A549 (cell line): ENCODE measurements around the gene PCSK6. TPM values are rescaled to one million over a fixed set of nuclear protein-coding genes. Genes with fewer than 3 reads are reported as not detected.

Source experiments
- ATAC-seq, 2 experiments: fragments of 200-7000 bp in 1 of 2; fragments of >200 bp in 1 of 2; cut with Nextera tagmentation in 1 of 2; cut with Tn5 transposase in 1 of 2; 3 replicates each; pipeline versions ENCODE4 v1.8.0 to v1.9.1; 2018 to 2020; ENCODE audit warnings: mild to moderate bottlenecking in 1 of 2, moderate library complexity in 1 of 2
- CTCF ChIA-PET: fragments of 300-600 bp; sonication (Branson Sonifier 250); formaldehyde crosslinking; extraction: SDS; loops from one replicate; lab custom pipeline; 2021; ENCODE audit warnings: antibody characterized with exemption, inconsistent platforms; lab: Yijun Ruan, JAX
- POLR2A ChIA-PET: fragments of 350-600 bp; formaldehyde crosslinking; extraction: SDS; loops from one replicate; lab custom pipeline; 2021; ENCODE audit warnings: antibody characterized with exemption, inconsistent platforms; lab: Yijun Ruan, JAX
- DNase-seq, 2 experiments: peaks; one replicate each; pipeline versions ENCODE4 v3.0.0 to v3.0.0-alpha.2; 2011 to 2016; ENCODE audit warnings: low read depth in 1 of 2, low spot score in 1 of 2
- FAIRE-seq: peaks from 2 replicates; lab custom pipeline; 2011; peaks lifted over from hg19 to GRCh38; lab: Jason Lieb, UNC
- H3K27ac ChIP-seq, 2 experiments: fragments of >200 bp; sonication (Bioruptor Twin); formaldehyde crosslinking; 3 replicates each; pipeline ENCODE4 v1.5.1; 2016 to 2017
- H3K4me1 ChIP-seq: fragments of >200 bp; sonication (Bioruptor Twin); formaldehyde crosslinking; 3 replicates; pipeline ENCODE4 v1.6.1; 2016
- H3K4me2 ChIP-seq: fragments of >200 bp; sonication (Bioruptor Twin); formaldehyde crosslinking; 3 replicates; pipeline ENCODE4 v1.6.1; 2016
- H3K4me3 ChIP-seq: fragments of >200 bp; sonication (Bioruptor Twin); formaldehyde crosslinking; 3 replicates; pipeline ENCODE4 v1.5.1; 2016
- H3K9me3 ChIP-seq: fragments of >200 bp; sonication (Bioruptor Twin); formaldehyde crosslinking; 3 replicates; pipeline ENCODE4 v1.6.1; 2016
- CEBPB ChIP-seq, 2 experiments: fragments of >200 bp in 1 of 2; sonication (Bioruptor Twin) in 1 of 2; formaldehyde crosslinking in 1 of 2; IDR thresholded peaks; 2 replicates each; pipeline ENCODE4 v1.6.1; 2012 to 2016
- CHD2 ChIP-seq: fragments of 150-350 bp; IDR thresholded peaks from 2 replicates; pipeline ENCODE4 v1.6.1; 2014; ENCODE audit warnings: low read length; ENCODE audit not compliant: partially characterized antibody
- CTCF ChIP-seq: fragments of >200 bp; sonication (Bioruptor Twin); formaldehyde crosslinking; IDR thresholded peaks from 3 replicates; pipeline ENCODE4 v1.5.1; 2016
- EHF ChIP-seq: fragments of 250-450 bp; sonication (Bioruptor Pico); IDR thresholded peaks from 2 replicates; pipeline ENCODE4 v1.5.0; 2020; ENCODE audit warnings: mild to moderate bottlenecking
- ESRRA ChIP-seq: fragments of 150-350 bp; IDR thresholded peaks from 2 replicates; pipeline ENCODE4 v1.6.1; 2014; ENCODE audit warnings: mild to moderate bottlenecking, low read length, borderline replicate concordance
- FOSB ChIP-seq: fragments of 250-450 bp; sonication (Bioruptor Pico); IDR thresholded peaks from 2 replicates; pipeline ENCODE4 v1.5.0; 2020; ENCODE audit warnings: mild to moderate bottlenecking, moderate library complexity
- FOXS1 ChIP-seq: fragments of 250-450 bp; sonication (Bioruptor Pico); IDR thresholded peaks from 2 replicates; pipeline ENCODE4 v1.5.0; 2020; ENCODE audit warnings: mild to moderate bottlenecking, moderate library complexity
- HEYL ChIP-seq: fragments of 250-450 bp; sonication (Bioruptor Pico); IDR thresholded peaks from 2 replicates; pipeline ENCODE4 v1.8.0; 2021; ENCODE audit warnings: mild to moderate bottlenecking, moderate library complexity
- KDM1A ChIP-seq: fragments of 200-600 bp; sonication (generic); IDR thresholded peaks from 2 replicates; pipeline ENCODE4 v1.6.1; 2016; ENCODE audit warnings: low read depth, mild to moderate bottlenecking
- KDM5A ChIP-seq: fragments of 200-600 bp; sonication (generic); IDR thresholded peaks from 2 replicates; pipeline ENCODE4 v1.6.1; 2016; ENCODE audit warnings: antibody characterized with exemption, mild to moderate bottlenecking
- MYC ChIP-seq: IDR thresholded peaks from 2 replicates; pipeline ENCODE4 v1.6.1; 2012; ENCODE audit warnings: mild to moderate bottlenecking, inconsistent platforms, low read length, improper control_type of control experiment, borderline replicate concordance
- NFE2L2 ChIP-seq: fragments of 150-350 bp; conservative IDR thresholded peaks from 2 replicates; pipeline ENCODE4 v1.6.1; 2014; ENCODE audit warnings: low read length
- RAD21 ChIP-seq, 2 experiments: fragments of >200 bp in 1 of 2; sonication (Bioruptor Twin) in 1 of 2; formaldehyde crosslinking in 1 of 2; IDR thresholded peaks in 1 of 2; conservative IDR thresholded peaks in 1 of 2; 2 replicates in 1 of 2; 3 replicates in 1 of 2; pipeline ENCODE4 v1.6.1; 2012 to 2018; ENCODE audit warnings: inconsistent platforms in 1 of 2
- RCOR1 ChIP-seq: fragments of 150-350 bp; IDR thresholded peaks from 2 replicates; pipeline ENCODE4 v1.6.1; 2014; ENCODE audit warnings: antibody characterized with exemption, low read length, low read depth
- RFX5 ChIP-seq: fragments of 450-650 bp; IDR thresholded peaks from 2 replicates; pipeline ENCODE4 v1.7.1; 2014; ENCODE audit warnings: antibody characterized with exemption, mild to moderate bottlenecking, moderate library complexity
- RNF2 ChIP-seq: fragments of 200-600 bp; sonication (generic); IDR thresholded peaks from 2 replicates; pipeline ENCODE4 v1.6.1; 2016; ENCODE audit warnings: low read depth, mild to moderate bottlenecking, antibody characterized with exemption, moderate library complexity, borderline replicate concordance
- SMC3 ChIP-seq: fragments of >200 bp; sonication (Bioruptor Twin); formaldehyde crosslinking; IDR thresholded peaks from 3 replicates; pipeline ENCODE4 v1.6.1; 2018; ENCODE audit warnings: inconsistent platforms
- TP53 ChIP-seq: fragments of 250-450 bp; sonication (Bioruptor Pico); IDR thresholded peaks from 2 replicates; pipeline ENCODE4 v1.5.0; 2021; ENCODE audit warnings: mild to moderate bottlenecking, moderate library complexity
- USF2 ChIP-seq: fragments of 450-650 bp; IDR thresholded peaks from 2 replicates; pipeline ENCODE4 v1.6.1; 2014; ENCODE audit warnings: antibody characterized with exemption
- ZC3H11A ChIP-seq: fragments of 450-650 bp; IDR thresholded peaks from 2 replicates; pipeline ENCODE4 v1.6.1; 2014; ENCODE audit warnings: antibody characterized with exemption, mild to moderate bottlenecking
- ZFP36 ChIP-seq: fragments of 450-650 bp; IDR thresholded peaks from 2 replicates; pipeline ENCODE4 v1.6.1; 2014; ENCODE audit warnings: borderline replicate concordance; ENCODE audit not compliant: partially characterized antibody
- whole genome bisulfite sequencing: methylation state at CpG from one replicate; pipeline ENCODE4 v1.1.6; 2017; ENCODE audit errors: missing lambda C conversion rate; 5-methylcytosine and 5-hydroxymethylcytosine counted together
- polyA plus RNA-seq, 4 experiments: library from polyadenylated mRNA; depleted of rRNA in 3 of 4; stranded (reverse); fragments of >200 nt; fragmentation: RNase III in 1 of 4; extraction: RNeasy Plus Mini Kit Qiagen cat#74134 plus additional on column Dnase treatment in 1 of 4; gene quantifications; 2 replicates in 3 of 4; 3 replicates in 1 of 4; pipeline ENCODE4 v1.2.3, GENCODE V29; 2011 to 2017
- TF ChIP-seq, protein P1 (sequence below): fragments of 150-350 bp; IDR thresholded peaks from 2 replicates; pipeline ENCODE4 v1.6.1; 2014; ENCODE audit warnings: low read depth, mild to moderate bottlenecking, low read length
- TF ChIP-seq, protein P2 (sequence below): IDR thresholded peaks from 2 replicates; pipeline ENCODE4 v1.6.1; 2012

Gene PCSK6
- polyA plus RNA-seq, 2 of the 4 experiments (the other 2 are of a cell fraction) = 10.0 to 15.2 TPM

DNA sequence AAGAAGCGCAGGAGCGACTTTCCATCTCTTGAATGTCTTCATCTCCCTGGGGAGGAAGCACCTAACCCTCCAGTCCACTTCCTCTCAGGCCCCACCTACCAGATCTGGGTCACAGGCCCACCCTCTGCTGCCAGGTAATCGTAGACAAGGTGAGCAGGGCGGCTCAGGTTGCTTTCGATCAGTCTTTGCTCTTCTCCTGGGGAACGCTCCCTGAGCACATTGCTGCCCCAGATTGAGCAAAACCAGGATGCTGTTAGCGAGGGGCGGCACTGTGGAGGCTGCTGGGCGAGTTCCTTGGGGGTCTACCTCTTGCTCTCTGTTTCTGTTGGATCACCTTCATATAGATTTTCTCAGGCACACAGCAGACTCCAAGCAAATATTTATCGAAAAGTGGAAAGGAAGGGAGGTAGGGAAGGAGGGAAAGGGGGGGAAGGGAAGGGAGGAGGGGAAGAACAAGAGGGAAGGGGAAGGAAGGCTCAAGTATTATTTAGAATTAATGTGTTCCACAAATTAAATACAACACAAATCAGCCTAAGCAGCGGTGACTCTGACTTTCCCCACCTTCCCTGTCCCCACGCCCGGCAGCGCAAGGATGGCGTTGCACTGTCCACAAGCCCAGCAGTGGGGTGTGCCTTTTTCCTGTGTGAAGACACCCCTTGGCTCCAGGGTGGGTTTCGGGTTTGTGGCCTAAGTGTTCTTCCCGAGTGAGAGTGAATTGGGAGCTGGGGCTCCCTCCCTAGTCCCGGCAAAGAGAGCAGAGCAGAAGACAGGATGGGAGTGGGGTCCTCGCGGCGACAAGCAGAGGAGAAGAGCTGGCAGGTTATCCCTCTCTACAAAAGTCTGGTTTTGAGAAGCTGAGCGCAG is 6.1 kb upstream of the PCSK6 start:
- WGBS = 82% methylated on average over 22 of the region's 22 CpGs
- TF ChIP-seq TP53 (no peak), NFE2L2 (no peak), USF2 (no peak), RAD21 (conservative IDR thresholded peaks at IDR 0.05 in 1 of 2, IDR thresholded peaks at IDR 0.05 in 1 of 2) (no peak), ESRRA (no peak), CTCF (no peak), ZC3H11A (no peak), MYC (no peak), CEBPB (IDR thresholded peaks at IDR 0.05) (no peak), CHD2 (no peak)
- TF ChIP-seq, protein P1, sequence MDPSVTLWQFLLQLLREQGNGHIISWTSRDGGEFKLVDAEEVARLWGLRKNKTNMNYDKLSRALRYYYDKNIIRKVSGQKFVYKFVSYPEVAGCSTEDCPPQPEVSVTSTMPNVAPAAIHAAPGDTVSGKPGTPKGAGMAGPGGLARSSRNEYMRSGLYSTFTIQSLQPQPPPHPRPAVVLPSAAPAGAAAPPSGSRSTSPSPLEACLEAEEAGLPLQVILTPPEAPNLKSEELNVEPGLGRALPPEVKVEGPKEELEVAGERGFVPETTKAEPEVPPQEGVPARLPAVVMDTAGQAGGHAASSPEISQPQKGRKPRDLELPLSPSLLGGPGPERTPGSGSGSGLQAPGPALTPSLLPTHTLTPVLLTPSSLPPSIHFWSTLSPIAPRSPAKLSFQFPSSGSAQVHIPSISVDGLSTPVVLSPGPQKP = no peak

DNA sequence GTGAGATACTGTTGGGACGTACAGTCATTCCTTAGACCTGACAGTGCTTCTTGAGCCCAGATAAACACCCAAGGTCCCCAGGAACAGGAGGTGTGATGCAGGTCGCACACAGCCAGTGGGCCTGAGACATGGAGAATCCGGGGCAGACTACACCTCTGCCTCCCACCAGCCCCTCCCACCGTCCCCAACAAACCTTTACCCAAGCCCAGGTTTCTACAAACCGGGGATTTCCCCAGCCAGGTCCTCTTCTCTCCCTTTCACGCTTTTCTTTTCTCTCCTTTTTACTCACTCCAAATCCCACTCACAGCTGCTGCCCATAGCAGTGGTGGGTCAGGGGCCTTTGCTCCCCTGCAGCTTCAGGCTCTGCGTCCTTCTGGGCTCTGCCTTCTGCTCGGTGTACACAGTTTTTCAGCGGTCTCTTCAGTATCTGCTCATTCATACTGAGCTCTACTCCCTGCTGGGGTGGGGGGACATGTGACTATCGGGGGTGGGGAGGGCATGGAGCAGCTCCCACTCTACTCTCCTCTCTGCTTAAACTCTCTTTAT is 4.8 kb upstream of the PCSK6 start:
- no peak for TF ChIP-seq HEYL (CRISPR knock-in tag)
- TF ChIP-seq MYC = no peak
- TF ChIP-seq EHF = no peak
- TF ChIP-seq RFX5 = no peak
- no peak for FAIRE-seq
- Histone ChIP-seq H3K4me1 (0 out of 3 replicates have a peak, but pooled peaks cover 3% of the 10 kb centered on the region), H3K4me2 (no peak overlapping the region), H3K4me3 (no peak overlapping the region), H3K9me3 (no peaks in the 10 kb centered on the region), H3K27ac (no peak overlapping the region)
- CTCF ChIA-PET = interaction anchor here (3.5 kb wide), 1 partner anchor 9 kb away, joined by 30 read pairs; no protein-coding TSS in a partner anchor
- ATAC-seq = no peak
- 73% methylated on average over 10 of the region's 10 CpGs for WGBS
- POLR2A ChIA-PET = no interaction called here
- DNase-seq = no peak

More for the DNA sequence above, 6.1 kb upstream of the PCSK6 start:
- H3K4me1 ChIP-seq = no peaks in the 10 kb centered on the region
- FAIRE-seq (no peak), DNase-seq (no peak), ATAC-seq (no peak)
- H3K27ac ChIP-seq = no peak overlapping the region
- no peak overlapping the region for H3K4me2 ChIP-seq
- H3K9me3 ChIP-seq = no peaks in the 10 kb centered on the region
- H3K4me3 ChIP-seq = no peak overlapping the region
- ChIA-PET CTCF (interaction anchor here (0.9 to 1.1 kb wide), 3 partner anchors 9 to 121 kb away, joined by 3 read pairs; no protein-coding TSS in a partner anchor), POLR2A (no interaction called here)

GRCh38 chr15:101492766-101493692 is 3.5 kb upstream of the PCSK6 start:
- Histone ChIP-seq H3K4me1 (peaks cover 8% of the 10 kb centered on the region; the same call in 2 of the 3 replicates), H3K4me2 (no peak overlapping the region), H3K4me3 (no peak overlapping the region), H3K9me3 (no peaks in the 10 kb centered on the region), H3K27ac (no peak overlapping the region)
- ATAC-seq (no peak; a peak in 1 of 6 replicates), FAIRE-seq (no peak), DNase-seq (no peak)
- ChIA-PET POLR2A (no interaction called here), CTCF (interaction anchor here (0.8 to 3.5 kb wide), 4 partner anchors 10 to 191 kb away, joined by 3 to 30 read pairs (median 4); no protein-coding TSS in a partner anchor)
- 92% methylated on average over 7 of the region's 7 CpGs for WGBS
- TF ChIP-seq KDM5A (no peak), HEYL (CRISPR knock-in tag) (no peak), RNF2 (no peak), RCOR1 (no peak), ZC3H11A (no peak), ZFP36 (no peak), ESRRA (no peak), SMC3 (no peak), KDM1A (no peak), FOXS1 (CRISPR knock-in tag) (no peak), FOSB (no peak)
- TF ChIP-seq, protein P2, sequence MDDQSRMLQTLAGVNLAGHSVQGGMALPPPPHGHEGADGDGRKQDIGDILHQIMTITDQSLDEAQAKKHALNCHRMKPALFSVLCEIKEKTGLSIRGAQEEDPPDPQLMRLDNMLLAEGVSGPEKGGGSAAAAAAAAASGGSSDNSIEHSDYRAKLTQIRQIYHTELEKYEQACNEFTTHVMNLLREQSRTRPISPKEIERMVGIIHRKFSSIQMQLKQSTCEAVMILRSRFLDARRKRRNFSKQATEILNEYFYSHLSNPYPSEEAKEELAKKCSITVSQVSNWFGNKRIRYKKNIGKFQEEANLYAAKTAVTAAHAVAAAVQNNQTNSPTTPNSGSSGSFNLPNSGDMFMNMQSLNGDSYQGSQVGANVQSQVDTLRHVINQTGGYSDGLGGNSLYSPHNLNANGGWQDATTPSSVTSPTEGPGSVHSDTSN = no peak
